Measurements from ENCODE around the gene OR6X1. TPM values are rescaled to one million over a fixed set of nuclear protein-coding genes. Genes with fewer than 3 reads are reported as not detected.

OR6X1 gene
- total RNA-seq, 1 experiment from 2014 or later = not detected

DNA sequence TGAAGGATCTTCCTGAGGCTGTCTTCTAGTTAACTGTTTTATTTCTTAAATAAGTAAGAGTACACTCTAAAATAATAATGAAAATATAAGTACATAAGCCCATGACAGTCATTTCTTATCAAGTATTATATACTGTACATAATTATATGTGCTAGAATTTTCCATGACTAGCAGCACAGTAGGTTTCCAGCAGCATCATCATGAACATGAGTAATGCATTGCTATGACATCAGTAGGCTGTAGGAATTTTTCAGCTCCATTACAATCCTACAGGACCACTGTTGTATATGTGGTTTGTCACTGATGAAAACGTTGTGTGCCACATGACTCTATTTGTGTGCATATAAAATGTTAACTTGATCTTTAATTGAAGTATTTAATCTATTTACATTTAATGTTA lies 34.9 kb downstream of the OR6X1 start:
- H3K27ac ChIP-seq (ENCODE audit: insufficient read length, low read depth, low read length) = no peak overlapping the region
- no peak overlapping the region for H3K4me2 ChIP-seq (ENCODE audit: insufficient read depth, insufficient read length, low read length)
- H3K14ac ChIP-seq (ENCODE audit: insufficient read depth, low read length) = no peak overlapping the region
- H3K36me3 Mint-ChIP-seq (ENCODE audit: insufficient read depth in 1 of 3, low read depth in 3 of 3) = peaks cover 0 to 6% (median 4%) of the 10 kb centered on the region in 3 experiments; a peak in 6 of 7 replicates
- H2BK15ac ChIP-seq (ENCODE audit: low read depth, low read length) = no peak overlapping the region
- no peak overlapping the region for H2AK5ac ChIP-seq (ENCODE audit: insufficient read length, low read length)
- H4K20me1 ChIP-seq (ENCODE audit: control insufficient read depth, insufficient read depth, insufficient read length) = no peaks in the 10 kb centered on the region
- WGBS (ENCODE audit: extremely low coverage, insufficient read length, low lambda C conversion rate) = no CpG with 5 or more reads among the region's 1 CpG
- H3K4me1 Mint-ChIP-seq = no peaks in the 10 kb centered on the region
- H3K9me3 ChIP-seq (ENCODE audit: control insufficient read depth, low read depth, low read length) = no peaks in the 10 kb centered on the region
- H3K27me3 ChIP-seq (ENCODE audit: insufficient read depth, low read length) = no peaks in the 10 kb centered on the region
- no peak overlapping the region for H4K8ac ChIP-seq (replicated peaks; ENCODE audit: insufficient read length, low read depth, low read length)
- H3K4me1 ChIP-seq (ENCODE audit: insufficient read depth, low read length) = no peaks in the 10 kb centered on the region
- no peak overlapping the region for H2BK5ac ChIP-seq (ENCODE audit: insufficient read length, low read length)
- no peak overlapping the region for H3K4ac ChIP-seq (ENCODE audit: low read depth, low read length)
- no peak overlapping the region for H2BK120ac ChIP-seq (ENCODE audit: low read depth, low read length, poor library complexity, severe bottlenecking)
- DNase-seq = no peak
- H3K4me3 Mint-ChIP-seq = no peak overlapping the region
- H3K9me3 Mint-ChIP-seq = no peaks in the 10 kb centered on the region
- no peak overlapping the region for H2AFZ ChIP-seq (ENCODE audit: low read length)
- no peaks in the 10 kb centered on the region for H3K79me2 ChIP-seq (ENCODE audit: insufficient read depth, low read length)
- TF ChIP-seq, protein P1, sequence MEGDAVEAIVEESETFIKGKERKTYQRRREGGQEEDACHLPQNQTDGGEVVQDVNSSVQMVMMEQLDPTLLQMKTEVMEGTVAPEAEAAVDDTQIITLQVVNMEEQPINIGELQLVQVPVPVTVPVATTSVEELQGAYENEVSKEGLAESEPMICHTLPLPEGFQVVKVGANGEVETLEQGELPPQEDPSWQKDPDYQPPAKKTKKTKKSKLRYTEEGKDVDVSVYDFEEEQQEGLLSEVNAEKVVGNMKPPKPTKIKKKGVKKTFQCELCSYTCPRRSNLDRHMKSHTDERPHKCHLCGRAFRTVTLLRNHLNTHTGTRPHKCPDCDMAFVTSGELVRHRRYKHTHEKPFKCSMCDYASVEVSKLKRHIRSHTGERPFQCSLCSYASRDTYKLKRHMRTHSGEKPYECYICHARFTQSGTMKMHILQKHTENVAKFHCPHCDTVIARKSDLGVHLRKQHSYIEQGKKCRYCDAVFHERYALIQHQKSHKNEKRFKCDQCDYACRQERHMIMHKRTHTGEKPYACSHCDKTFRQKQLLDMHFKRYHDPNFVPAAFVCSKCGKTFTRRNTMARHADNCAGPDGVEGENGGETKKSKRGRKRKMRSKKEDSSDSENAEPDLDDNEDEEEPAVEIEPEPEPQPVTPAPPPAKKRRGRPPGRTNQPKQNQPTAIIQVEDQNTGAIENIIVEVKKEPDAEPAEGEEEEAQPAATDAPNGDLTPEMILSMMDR (conservative IDR thresholded peaks at IDR 0.05) = no peak
- no peaks in the 10 kb centered on the region for H3K23me2 ChIP-seq (ENCODE audit: insufficient read length, low read depth, low read length, poor library complexity, severe bottlenecking)
- no peaks in the 10 kb centered on the region for H3K27me3 Mint-ChIP-seq (ENCODE audit: low read depth)
- no peak overlapping the region for H3K56ac ChIP-seq (ENCODE audit: insufficient read length, low read depth, low read length)
- no peak overlapping the region for H4K91ac ChIP-seq (ENCODE audit: insufficient read length, low read depth, low read length)
- no peak overlapping the region for H3T11ph ChIP-seq (ENCODE audit: low read length)
- H3K27ac Mint-ChIP-seq = no peak overlapping the region
- H4K5ac ChIP-seq (ENCODE audit: insufficient read length, low read depth, low read length) = no peak overlapping the region
- no peaks in the 10 kb centered on the region for H3K79me1 ChIP-seq (ENCODE audit: insufficient read depth, low read depth, low read length, poor library complexity, severe bottlenecking)
- no peak overlapping the region for H2BK20ac ChIP-seq (ENCODE audit: low read depth, low read length, poor library complexity, severe bottlenecking)
- H3K9ac ChIP-seq (ENCODE audit: extremely low read depth, insufficient read length, low read length) = no peak overlapping the region
- H3K18ac ChIP-seq (ENCODE audit: insufficient read length, low read depth, low read length) = no peak overlapping the region
- H3K23ac ChIP-seq (ENCODE audit: insufficient read length, low read depth, low read length) = no peak overlapping the region
- H2BK12ac ChIP-seq (ENCODE audit: insufficient read length, low read depth, low read length) = no peak overlapping the region
